HCEC 1CT (cell line): ENCODE results near the gene GAS2L2.
A peak's percentile ranks its signal among the peaks of the same experiment; 100 is the strongest.

Experiments used
- DNase-seq: peaks from one replicate; pipeline ENCODE4 v3.0.0-alpha.2; 2017

The GAS2L2 gene

GRCh38 chr17:35744830-35745229, 8.2 kb downstream of the GAS2L2 start:
- no peak for DNase-seq

GRCh38 chr17:35743626-35744328, 9.3 kb downstream of the GAS2L2 start:
- DNase-seq: no peak

- DNase-seq: no peak
These were observed 10.1 kb downstream of the GAS2L2 start for GRCh38 chr17:35742896-35743477.

DNA sequence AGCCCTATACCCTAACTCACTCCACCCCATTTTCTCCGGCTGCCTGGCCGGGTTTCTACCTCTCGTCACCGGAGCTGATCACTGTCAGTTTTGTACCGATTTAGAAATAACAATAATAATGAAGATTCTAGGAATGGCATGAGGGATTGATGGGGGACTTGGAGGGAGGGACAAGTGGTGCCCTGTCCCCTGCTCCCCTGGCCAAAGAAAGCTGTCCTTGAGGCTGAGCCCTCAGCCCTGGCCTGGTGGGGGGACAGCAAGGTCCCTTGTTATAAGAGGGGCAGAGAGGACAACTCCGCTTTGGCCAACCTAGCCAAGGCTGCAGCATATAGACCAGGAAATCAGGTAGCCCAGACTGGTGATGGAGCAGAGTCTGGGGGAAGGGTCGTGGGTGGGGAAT, 10.5 kb downstream of the GAS2L2 start:
- no peak for DNase-seq

DNA sequence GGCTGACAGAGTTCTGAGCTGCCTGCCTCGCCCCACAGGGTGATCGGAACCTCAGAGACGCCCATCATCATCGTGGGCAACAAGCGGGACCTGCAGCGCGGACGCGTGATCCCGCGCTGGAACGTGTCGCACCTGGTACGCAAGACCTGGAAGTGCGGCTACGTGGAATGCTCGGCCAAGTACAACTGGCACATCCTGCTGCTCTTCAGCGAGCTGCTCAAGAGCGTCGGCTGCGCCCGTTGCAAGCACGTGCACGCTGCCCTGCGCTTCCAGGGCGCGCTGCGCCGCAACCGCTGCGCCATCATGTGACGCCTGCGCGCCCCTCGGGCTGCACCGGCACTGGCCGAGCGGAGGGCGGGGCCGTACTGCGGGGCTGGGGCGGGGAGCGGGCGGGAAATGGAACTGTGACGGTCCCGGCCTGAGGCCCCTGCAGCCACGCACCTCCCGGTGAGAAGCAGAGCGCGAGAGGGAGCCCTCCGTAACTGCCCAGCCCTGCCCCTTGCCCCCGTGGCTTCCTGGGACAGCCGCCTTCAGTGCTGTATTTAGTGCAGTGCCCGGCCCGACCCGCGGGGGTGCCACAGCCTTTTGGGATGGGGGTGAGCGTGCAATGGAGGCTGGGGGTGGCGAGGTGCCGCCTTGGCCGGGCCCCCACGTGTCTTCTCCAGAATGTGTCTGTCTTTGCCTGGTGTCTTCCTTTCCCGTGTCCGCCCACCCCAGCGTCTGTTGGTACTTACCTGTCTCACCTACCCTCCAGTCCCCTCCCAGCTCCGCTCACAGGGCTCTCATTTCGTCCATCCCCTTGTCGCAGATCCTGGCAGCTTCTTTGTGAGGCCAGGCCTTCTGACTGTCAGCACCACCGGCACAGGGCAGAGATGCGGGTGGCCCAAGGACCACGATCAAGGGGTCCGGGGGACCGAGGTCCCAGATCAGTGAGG, 11.8 kb downstream of the GAS2L2 start:
- no peak for DNase-seq

DNA sequence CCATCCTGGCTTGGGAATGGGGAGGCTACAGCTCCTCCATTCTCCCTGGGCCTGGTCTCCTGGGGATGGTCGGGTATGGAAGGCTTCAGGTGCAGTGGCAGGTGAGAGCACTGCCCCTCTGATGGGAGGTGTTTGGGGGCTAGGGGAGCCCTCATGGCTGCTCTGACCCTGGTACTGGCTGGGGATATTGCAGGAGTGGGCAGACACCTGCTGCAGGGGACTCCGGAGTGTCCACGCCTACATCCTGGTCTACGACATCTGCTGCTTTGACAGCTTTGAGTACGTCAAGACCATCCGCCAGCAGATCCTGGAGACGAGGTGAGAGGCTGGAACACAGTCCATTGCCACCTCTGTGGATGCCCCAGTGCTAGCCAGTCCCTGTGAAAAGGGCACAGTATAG, 12.8 kb downstream of the GAS2L2 start:
- DNase-seq: no peak

DNA sequence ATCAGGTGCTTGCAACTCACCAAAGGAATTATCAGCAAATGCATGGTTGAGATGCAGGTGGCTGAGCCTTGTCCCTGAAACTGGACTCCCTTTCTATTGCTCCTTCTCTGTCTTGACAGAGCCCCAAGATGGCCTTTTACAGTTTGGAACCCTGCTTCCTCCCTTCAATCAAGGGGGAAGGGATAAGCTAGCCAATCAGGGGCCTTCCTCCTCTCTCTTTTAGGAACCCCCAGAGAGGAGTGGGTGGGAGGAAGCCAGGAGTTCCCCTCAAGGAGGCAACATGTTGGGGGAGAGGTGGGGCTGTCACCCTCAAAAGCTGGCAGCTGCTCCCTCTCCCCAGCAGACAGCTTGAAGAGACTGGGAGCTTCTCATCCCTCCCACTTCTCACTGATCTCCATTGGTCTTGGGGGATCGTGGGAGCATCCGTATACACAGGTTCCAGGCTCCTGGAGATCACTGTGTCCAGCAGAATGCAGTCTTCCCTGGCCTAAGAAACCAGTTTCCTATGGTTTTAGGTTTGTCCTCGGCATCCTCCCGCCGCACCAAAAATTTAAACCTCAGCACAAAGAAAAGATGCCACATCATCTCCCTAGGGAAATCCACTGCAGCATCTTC, 14.4 kb downstream of the GAS2L2 start:
- no peak for DNase-seq

DNA sequence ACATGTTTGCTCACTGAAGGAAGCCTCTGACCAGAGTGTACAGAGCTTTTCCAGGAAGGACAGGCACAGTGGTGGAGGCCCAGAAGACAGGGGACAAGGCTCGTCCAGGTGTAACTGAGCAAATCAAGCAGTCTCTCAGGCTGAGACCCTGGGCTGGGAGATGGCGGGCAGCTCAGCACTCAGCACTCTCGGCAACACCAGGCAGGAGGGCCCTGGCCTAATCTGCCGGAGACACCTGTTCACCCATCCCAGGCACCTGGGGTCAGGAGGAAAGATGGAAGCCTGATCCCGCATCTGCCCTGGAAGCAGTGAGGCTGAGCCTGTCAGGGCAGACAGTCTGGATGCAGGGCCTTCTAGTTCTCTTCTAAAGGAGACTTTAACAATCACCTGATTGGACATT, 16.8 kb downstream of the GAS2L2 start:
- DNase-seq: no peak

DNA sequence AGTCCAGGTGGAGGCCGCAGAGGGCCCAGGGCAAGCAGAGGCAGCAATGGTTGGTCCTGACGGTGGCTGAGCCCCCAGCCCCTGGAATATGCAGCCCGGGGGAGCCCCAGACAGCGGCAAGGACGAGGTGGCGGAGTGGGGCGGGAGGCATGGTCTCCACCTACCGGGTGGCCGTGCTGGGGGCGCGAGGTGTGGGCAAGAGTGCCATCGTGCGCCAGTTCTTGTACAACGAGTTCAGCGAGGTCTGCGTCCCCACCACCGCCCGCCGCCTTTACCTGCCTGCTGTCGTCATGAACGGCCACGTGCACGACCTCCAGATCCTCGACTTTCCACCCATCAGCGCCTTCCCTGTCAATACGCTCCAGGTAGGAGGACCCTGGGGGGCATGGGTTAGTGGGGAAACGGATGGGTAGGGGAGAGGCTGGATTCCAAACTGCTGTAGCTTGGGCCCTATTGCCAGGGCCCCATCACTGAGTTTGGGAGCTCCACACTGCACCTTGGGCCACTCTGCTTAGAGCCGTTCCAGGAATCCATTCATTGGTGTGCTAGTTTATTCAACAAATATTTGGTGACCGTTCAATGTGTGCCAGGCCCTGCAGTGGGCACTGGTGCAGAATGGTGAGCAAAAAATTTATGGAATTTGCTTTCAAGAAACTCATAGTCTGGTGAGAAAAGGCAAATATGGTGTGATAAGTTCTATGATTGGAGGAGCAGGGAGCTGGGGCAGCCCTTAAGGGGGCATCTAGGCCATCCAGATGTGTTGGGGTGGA, 17.8 kb downstream of the GAS2L2 start:
- DNase-seq: no peak

DNA sequence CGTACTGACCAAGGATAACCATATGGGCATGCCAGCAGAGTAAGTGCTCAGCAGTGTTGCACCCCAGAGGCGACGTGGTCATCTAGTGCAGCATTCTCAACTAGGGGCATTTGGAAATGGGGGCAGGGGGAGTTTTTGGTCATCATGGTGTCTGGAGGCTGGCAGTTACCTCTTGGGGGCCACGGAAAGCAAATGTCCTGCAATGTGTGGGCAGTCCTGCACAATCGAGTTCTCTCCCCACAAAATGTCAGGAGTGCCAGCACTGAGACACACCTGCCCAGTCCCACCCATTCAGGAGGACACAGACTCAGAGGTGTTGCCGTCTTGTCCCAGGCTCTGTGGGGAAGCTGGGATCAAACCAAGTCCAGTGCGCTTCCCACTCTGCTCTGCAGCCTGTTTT, 18.6 kb downstream of the GAS2L2 start:
- DNase-seq: no peak

- no peak for DNase-seq
These were observed 19.7 kb downstream of the GAS2L2 start for GRCh38 chr17:35733366-35733765.

DNA sequence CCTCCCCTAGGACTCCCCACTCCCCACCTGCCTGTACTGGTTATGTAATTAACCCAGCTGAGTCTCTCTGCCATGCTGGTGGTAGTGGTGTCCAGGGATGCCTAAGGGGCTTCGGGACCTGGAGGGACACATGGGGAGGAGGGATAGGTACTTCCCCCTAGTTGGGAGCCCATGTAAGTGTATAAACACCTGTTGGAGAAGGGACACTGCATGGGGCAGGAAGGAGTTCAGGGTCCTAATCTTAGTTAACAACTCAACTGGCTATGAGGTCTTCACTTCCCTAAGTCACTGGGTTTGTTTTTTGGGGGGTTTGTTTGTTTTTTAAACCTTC, 20.3 kb downstream of the GAS2L2 start:
- DNase-seq: no peak

DNA sequence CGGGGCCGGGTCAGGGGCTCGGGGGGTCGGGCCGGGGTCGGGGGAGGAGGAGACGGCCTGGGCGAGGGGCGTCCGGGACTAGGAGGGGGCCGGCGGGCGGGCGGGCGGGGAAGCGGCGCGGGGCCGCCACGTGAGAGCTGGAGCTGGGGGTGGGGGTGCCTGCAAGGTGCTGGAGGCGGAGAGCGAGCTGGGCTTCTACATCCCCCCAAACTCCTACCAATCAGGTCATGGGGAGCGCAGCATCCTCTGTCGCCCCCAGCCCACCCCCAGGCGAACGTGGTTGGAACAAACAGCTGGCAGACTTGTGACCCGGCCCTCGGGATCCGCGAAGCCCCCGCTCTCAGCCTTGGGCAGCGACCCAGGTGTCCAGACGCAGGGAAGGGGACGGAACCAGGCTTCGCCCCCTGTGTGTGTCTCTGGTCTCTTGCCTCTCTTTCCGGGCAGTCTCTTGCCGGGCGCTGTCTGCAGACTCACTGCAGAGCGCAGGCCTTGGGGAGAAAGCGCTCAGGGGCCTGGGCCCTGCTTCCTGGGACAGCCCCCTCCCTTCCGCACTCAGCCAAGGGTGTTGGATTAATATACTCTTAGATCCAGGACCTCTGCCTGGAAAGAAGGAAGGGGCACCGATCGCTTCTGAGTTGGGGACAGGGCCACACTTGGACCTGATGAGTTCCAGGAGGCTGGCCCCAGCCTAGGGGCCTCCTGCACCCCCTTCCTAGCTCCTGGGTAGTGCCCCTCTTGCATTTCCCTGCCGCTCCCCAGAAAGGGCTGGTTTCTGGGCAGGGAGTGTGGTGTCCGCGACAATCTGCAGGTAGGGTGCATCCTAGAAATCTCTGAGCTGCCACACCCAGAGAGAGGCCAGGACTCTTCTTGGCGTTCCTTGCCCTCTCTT, 20.9 kb downstream of the GAS2L2 start:
- no peak for DNase-seq

DNA sequence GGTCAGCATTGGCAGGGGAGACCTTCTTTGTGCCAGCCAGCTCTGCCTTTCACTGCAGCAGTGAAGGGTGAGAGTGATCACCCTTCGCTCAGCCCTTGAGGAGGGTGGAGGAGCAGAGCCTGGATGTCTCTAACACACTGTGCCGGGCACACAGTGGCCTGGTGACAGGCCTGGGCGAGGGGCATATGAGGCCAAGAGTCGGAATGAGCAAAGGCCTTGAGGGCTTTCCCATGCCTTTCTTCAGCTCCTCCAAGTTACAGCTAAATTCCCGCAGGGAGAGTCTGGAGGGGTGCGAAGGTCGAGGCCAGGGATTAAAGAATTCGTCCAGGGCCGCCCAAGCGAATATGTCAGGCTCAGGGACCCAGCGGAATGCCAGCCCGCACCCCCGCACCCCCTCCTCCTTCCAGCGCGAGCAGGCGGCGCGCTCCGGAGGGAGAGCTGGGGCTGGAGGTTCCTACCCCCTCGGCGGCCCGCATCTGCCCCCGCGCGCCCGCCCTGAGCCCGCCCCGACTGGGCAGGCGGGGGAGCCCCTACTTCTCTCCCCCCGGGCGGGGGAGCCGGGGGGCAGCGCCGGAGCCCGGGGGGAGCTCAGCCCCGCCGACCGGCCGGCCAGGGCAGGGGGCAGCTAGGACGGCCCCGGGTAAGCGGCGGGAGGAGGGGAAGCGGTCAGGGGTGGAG, 21.7 kb downstream of the GAS2L2 start, which contains the start of gene RASL10B:
Gene RASL10B (plus strand): TSS at position 401 of the 678 bp plus-strand sequence. CDS start 3,546 bp downstream, outside the sequence.
- peak; percentile 39 for DNase-seq

DNA sequence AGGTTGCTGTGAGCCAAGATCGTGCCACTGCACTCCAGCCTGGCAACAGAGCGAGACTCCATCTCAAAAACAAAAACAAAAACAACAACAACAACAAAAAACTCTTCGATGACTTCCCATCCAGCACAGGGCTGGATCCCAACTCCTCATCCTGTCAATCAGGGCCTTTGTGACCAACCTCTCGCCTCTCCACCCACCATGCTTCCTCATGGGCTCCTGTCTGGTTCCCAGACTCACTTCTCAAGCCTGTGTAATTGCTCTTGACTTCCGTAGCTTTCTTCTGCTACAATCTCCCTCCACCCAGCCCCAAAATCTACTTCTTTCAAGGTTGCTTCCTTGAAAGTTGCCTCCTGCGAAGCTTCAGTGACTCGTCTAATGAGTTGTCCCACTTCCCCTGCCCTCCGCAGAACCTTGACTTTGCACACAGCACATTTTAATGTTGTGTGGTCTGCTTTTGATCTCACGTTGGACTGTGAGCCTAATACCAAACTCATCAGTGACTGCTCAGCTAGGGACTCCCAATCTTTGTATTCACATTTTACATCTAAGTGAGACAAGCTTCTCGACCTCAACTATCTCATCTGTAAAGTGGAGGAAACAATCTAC, 22.5 kb downstream of the GAS2L2 start:
- DNase-seq: no peak

DNA sequence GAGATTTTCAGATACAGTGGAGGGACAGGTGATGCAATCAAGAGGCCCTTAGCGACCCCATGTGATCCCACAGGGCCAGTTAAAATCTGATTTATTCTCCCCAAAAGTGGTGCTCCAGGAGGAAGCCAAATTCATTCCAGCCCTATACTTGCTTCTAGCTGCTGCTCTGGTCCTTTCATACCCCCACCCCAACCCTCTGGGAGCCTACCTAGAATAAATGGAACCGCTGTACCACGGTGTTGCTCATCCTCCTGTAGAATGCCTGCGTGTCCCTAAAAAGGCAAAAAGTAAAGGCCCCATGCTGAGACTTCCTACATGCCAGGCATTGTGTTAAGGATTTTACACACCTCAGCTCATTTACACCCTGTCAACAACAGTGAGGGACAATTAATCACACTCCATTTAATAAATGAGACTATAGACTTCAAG, 23.6 kb downstream of the GAS2L2 start:
- DNase-seq: no peak

DNA sequence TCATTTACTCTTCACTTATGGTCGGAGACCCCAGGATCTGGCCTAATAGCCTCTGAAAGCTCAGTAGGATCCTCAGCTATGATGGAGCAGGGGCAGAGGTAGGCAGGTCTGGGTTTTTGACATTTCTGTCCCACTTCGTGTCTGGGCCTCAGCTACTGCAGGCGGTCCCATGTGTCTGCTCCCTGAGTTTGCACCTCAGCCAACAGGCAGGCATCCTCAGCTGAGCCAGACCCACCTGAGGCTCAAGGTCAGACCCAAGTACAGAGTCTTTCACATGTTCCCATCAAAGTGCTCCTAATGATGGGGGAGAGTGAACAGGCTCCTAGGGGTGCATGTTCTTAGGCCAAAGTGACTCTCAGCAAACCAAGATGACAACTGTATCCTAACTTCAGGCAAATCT, 24.5 kb downstream of the GAS2L2 start:
- DNase-seq: no peak

DNA sequence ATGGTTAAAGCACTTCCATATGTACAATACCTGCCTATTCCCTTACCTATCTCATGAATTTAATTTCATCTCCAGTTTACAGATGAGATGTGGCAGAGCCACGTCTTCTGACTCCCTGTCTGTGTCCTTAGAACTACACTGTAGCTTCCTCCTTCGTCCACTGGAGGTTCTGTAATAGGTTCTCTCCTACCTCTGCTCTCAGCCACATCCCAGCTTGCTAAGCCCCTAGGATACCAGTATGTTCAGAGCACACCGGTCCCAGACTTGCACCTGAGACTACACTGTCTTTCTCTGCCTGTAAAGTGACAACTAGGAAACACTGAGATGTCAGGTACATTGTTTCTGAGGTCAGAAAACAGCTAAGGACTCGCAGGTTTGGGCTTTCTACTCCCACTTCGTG, 25.4 kb downstream of the GAS2L2 start:
- no peak for DNase-seq

DNA sequence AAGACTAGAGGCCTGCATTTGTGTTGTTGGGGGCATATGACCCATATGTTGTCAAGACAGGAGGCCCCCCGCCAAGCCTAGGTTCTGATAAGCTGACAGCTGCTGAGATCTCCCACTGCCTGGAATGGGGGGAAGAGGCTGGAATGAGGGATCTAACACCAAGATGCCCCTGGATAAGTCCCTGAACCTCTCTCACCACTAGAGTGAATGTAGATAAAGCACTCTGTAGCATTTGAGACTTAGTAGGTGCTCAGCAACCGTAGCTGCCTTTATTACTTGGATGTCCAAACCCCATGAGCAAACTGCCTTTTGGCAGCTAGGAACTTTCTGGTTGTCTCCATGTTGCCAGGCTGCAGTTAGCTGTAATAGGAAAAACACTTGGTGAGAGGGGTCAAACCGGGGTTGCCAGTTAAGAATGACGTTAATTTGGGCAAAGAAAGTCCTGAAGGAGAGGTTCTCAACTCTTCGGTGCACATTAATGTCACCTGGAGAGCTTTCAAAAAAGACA, 26.0 kb downstream of the GAS2L2 start:
- DNase-seq: no peak
